Measurements from ENCODE around the gene KIAA0319L. TPM values are rescaled to one million over a fixed set of nuclear protein-coding genes. Genes with fewer than 3 reads are reported as not detected.

The KIAA0319L gene
- total RNA-seq, 2 donors from 2014 or later, result 53.2 to 66.0 TPM

DNA sequence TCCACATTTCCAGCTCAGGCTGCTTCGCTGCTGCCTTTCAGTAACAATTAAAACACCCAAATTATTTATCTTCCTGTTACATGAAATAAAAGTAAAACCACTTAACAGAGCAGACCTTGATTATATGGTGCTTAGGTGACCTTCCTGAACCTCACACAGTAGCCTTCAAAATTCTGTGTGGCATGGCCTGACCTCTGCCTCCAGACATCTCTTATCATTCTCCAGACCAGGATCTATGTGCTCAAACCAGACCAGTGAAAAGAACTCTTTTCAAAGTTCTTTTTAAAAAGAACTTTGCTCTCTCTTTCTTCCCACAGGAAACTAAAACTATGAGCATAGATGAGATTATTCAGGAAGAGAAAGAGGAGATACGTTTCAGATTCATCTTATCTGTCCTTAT is 37.8 kb downstream of the KIAA0319L start:
- intact Hi-C loops (cut with DNase I), result no loop called here
- H3K27ac ChIP-seq, result no peak overlapping the region
- no peak for TF ChIP-seq CTCF (IDR thresholded peaks at IDR 0.05)
- H3K9me3 ChIP-seq, result no peaks in the 10 kb centered on the region
- no peak for DNase-seq
- no peaks in the 10 kb centered on the region for H3K27me3 ChIP-seq
- no peaks in the 10 kb centered on the region for H3K36me3 ChIP-seq
- H3K4me1 ChIP-seq, result no peaks in the 10 kb centered on the region
- H3K4me3 ChIP-seq, result no peak overlapping the region
- no peak overlapping the region for H3K9ac ChIP-seq (ENCODE audit: low read depth in 2 of 2, low read length in 2 of 2)

GRCh38 chr1:35518183-35518582 is 39.0 kb downstream of the KIAA0319L start:
- no peak for TF ChIP-seq CTCF (IDR thresholded peaks at IDR 0.05)
- H3K4me1 ChIP-seq, result no peaks in the 10 kb centered on the region
- intact Hi-C loops (cut with DNase I), result no loop called here
- no peak overlapping the region for H3K9ac ChIP-seq (ENCODE audit: low read depth in 2 of 2, low read length in 2 of 2)
- DNase-seq, result no peak
- H3K4me3 ChIP-seq, result no peak overlapping the region
- H3K27me3 ChIP-seq, result no peaks in the 10 kb centered on the region
- no peak overlapping the region for H3K27ac ChIP-seq
- no peaks in the 10 kb centered on the region for H3K9me3 ChIP-seq
- no peaks in the 10 kb centered on the region for H3K36me3 ChIP-seq

DNA sequence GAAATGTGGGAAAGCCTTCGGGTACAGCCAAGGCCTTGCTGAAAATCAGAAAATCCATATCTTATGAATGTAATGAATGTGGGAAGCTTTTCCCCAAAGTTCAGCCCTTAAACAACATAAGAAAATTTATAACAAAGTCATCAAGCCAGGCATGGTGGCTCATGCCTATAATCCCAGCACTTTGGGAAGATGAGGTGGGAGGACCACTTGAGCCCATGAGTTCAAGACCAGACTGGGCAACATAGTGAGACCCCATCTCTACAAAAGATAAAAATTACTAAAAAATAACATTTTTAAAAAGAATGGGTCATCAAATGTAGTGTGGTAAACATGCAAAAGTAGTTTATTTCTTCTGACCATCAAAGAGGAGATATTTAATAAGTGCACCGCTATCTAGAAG is 45.9 kb downstream of the KIAA0319L start:
- Histone ChIP-seq H3K4me3 (no peak overlapping the region), H3K36me3 (no peaks in the 10 kb centered on the region), H3K27me3 (no peaks in the 10 kb centered on the region), H3K27ac (no peak overlapping the region), H3K9me3 (no peaks in the 10 kb centered on the region), H3K9ac (ENCODE audit: low read depth in 2 of 2, low read length in 2 of 2) (no peak overlapping the region), H3K4me1 (no peaks in the 10 kb centered on the region)
- intact Hi-C loops (cut with DNase I), result no loop called here
- DNase-seq, result no peak
- no peak for TF ChIP-seq CTCF (IDR thresholded peaks at IDR 0.05)

- no peaks in the 10 kb centered on the region for H3K4me1 ChIP-seq
- no peaks in the 10 kb centered on the region for H3K9me3 ChIP-seq
- intact Hi-C loops (cut with DNase I), result no loop called here
- H3K9ac ChIP-seq (ENCODE audit: low read depth in 2 of 2, low read length in 2 of 2), result no peak overlapping the region
- no peak for TF ChIP-seq CTCF (IDR thresholded peaks at IDR 0.05)
- no peak overlapping the region for H3K4me3 ChIP-seq
- no peak overlapping the region for H3K27ac ChIP-seq
- no peaks in the 10 kb centered on the region for H3K36me3 ChIP-seq
- no peak for DNase-seq
- H3K27me3 ChIP-seq, result no peaks in the 10 kb centered on the region
Observed at GRCh38 chr1:35509558-35509957, 47.6 kb downstream of the KIAA0319L start.

DNA sequence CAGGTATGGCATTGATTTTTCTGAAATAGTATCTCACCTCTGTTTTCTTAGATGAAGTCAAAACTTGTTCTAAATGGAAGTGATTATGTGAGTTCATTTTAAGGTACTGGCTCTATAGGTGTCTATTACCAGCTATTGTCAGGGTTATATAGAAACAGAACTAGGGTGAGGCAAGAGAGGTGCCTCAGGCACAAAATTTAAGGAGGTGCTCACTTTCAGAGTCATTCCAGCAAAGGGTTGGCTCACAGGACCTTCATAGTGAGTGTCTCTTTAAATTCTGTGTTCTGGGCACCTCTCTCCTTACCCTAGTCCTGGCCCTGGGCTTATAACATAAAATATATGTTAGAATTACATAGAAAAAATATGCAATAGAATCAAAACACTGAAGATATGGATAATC is 49.3 kb downstream of the KIAA0319L start:
- DNase-seq, result no peak
- Histone ChIP-seq H3K27ac (no peak overlapping the region), H3K4me3 (no peak overlapping the region), H3K9me3 (no peaks in the 10 kb centered on the region), H3K9ac (ENCODE audit: low read depth in 2 of 2, low read length in 2 of 2) (no peak overlapping the region), H3K27me3 (no peaks in the 10 kb centered on the region), H3K4me1 (no peaks in the 10 kb centered on the region), H3K36me3 (no peaks in the 10 kb centered on the region)
- intact Hi-C loops (cut with DNase I), result no loop called here
- TF ChIP-seq CTCF (IDR thresholded peaks at IDR 0.05), result no peak

Measured in colonic mucosa (tissue), 4 donors.